ENCODE data around the gene MAGI1.

MAGI1 gene

DNA sequence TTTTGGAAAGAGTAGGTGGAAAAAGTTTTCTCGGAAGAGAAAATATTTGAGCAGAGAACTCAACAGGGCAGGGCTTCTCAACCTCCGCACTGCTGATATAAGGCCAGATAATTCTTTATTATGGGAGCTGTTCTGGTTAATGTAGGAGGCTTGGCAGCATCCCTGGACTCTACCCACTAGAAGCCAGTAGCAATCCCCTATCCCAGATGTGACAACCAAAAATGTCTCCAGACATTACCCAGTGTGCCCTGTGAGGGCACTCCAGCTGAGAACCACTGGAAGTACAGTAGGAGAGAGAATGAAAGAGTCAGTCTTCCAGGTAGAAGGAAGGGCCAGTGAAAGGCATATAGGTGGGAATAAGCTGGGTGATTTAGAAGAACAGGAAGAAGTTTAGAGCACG, 703.1 kb downstream of the MAGI1 start:
- no peak for DNase-seq

DNA sequence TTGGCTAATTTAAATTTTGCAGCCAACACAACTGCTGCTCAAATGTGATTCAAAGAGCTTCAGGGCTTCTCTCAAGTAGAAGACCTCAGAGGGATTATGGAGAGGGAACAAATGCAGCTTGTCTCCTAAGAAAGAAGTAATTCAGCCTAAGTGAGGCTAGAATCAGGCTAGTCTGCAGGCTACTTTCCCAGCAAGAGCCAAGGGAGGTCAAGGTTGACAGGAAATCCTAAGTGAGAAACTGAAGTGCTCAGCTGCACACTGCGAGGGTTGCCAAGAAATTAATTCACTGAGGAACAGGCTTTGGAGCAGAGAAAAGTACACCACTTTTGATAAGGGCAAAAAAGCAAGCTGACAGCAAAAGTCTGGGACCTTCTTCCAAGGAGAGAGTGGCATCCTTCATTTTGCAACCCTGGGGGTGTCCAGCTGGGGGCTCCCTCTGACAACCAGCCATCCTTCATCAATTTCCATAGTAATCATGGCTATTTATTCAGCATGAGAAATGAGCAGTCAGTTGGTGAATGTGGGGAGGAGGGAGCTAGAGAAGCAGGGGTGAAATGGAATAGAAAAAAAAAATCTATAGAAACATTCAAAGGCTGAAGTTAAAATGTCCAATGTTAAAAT, 704.6 kb downstream of the MAGI1 start:
- no peak for DNase-seq

DNA sequence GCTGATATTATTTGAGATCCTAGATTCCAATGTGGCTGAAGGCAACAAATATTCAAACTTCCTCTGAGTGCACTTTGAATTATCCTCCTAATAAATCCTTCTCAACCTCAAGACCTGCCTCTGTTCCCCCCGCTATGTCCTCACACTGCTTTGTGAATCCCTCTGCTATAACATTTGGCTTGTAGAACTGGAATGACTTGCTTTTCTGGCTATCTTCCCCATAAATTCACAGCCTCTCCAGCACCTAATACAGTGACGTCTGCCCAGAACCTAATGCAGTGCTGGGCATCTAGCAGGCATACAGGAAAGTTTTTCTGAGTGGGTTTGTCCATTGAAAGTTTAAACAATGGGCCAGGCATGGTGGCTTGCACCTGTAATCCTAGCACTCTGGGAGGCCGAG, 707.0 kb downstream of the MAGI1 start:
- DNase-seq: no peak

DNA sequence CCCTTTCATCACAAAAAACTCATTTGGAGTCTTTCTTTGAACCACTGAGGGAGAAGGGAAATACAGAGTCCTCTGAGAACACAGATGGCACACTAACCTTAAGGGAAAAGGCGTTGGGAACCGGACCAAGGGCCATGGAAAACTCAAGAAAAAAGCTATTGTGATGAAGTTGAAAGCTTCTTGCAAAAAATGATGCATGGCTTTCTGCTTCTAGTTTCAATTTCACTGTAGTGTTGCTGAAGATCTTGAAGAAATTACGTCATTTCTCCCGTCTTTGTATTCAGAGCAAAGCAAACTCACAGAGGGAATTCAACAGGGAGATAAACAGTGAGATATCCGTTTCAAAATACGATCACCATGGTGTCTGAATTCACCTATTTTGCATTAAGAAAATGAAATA, 708.6 kb downstream of the MAGI1 start:
- DNase-seq: no peak

DNA sequence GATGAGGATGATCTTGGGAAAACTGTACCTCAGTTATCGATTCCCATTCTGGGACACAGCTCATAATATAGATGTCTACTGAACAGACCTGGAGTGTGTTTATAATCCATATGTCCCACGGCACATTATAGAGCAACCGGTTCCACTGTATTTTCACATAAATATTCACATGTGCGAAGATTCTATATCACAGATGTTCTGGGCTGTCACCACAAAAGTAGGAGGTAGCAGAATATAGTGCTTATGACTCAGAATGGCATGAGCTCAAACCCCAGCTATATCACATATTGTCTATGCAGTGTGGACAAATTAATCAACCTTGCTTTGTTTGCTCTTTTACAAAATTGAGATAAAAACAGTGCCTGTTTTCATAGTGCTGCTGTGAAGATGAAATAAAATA, 710.6 kb downstream of the MAGI1 start:
- no peak for DNase-seq

DNA sequence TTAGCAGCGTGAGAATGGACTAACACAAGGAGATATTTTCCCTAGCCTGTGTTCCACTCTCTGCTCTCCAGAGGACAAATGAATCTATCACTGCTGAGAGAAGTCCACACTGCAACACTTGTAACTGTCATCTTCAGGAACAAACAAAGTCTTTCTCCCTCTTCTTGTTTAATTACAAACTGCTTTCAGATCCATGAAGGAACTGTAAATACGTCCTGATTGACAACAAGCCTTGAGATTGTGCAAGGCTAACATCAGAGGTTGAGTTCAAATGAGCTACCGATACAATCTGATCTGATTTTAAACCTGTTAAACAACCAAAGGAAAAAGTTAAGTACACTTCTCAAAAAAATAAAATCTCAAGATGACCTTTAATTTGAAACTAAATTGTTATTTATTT, 712.1 kb downstream of the MAGI1 start:
- no peak for DNase-seq

DNA sequence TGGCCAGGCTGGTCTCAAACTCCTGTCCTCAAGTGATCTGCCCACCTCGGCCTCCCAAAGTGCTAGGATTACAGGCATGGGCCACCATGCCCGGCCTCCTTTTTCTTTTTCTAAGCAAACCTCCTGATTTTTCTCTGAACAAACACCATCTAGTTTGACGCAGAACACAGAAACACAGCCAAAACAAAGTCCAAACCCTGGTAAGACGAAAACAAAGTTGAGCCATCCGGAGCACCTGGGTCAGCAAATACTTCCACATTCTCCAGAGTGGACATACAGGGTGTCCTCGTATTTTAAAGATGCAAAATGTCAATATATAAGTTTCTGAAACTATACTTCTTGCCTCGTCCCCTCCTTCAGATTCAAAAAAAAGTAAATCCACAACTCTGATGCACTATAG, 715.8 kb downstream of the MAGI1 start:
- DNase-seq: no peak

DNA sequence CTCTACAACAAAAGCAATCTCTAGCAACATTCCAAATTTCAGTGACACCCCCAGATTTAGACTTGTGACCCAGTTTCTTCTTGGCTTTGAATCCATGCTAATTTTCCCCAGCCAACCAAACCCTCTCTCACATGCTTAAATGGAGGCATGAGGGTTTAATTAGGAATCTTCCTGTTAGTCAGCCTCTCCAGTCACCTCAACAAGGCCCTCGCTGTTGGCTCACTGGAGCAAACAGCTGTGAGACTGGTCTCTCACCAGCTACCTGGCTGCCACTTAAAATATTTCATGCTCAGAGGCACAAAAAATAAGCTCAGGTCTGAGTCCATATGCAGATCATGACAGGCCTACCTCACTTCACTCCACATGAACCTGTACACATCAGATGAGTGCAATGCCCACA, 720.5 kb downstream of the MAGI1 start:
- DNase-seq: no peak

DNA sequence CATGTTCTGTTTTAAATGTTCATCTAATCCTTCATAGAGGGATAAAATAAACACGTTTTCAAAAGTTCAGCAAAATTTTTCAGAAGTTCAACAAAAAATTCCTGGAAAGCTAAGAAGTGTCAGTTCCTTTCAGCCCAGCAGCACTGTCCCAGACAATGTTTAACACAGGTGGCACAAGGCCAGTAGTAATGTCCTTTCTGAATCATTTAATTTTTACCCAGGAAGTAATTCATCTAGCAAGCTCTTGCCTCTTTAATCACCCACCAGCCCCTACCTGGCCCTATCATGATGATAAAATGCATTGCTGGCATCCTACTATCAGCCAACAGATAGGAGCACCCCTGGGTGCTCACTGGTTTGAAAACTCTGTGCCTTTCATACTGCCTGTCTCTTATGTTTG, 723.8 kb downstream of the MAGI1 start:
- DNase-seq: no peak

DNA sequence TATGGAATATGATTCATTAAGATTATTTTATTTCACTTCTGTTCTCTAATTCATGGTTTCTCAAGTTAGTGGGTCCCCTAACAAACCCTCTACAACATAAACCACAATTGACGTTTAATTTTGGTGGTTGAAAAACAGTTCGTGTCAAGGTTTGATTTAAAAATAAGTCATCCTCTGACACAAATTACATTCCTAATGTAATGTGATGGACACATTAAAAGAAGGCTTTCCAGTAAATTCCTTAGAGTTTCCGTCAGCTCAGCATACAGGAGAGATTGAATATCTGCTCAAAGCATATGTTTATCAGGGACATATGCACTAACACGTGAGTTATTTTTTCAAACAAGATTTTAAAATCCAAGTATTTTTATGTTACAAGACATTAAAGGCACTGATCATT, 724.4 kb downstream of the MAGI1 start:
- DNase-seq: no peak

DNA sequence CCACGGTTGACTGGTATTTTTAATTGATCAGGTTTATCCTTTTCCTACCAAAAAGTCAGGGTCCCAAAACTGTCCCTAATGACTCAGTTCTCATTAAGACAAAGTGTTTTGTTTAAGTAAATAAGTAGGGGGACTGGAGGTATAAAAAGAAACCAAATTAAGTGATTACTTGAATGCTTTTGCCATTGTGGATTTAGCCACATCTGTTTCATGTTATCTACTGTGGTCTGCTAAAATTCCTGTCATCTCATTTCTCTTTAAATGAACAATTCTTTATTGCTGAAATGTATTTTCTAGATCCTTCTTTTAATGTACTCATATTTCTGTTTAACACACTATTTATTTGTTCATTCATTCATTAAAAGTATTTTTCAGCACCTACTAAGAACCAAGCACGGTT, 725.1 kb downstream of the MAGI1 start:
- DNase-seq: no peak

DNA sequence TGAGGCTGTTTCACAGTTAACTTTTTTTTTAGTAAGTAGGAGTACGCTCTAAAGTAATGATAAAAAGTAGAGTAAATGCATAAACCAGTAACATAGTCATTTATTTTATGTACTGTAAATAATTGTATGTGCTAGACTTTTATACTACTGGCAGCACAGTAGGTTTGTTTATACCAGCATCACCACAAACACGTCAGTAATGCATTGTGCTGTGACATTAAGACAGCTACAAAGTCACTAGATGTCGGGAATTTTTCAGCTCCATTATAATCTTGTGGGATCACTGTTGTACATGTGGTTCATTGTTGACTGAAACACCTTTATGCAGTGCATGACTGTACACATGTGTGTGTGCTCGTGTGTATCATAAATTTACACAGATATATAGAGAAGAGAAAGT, 732.9 kb downstream of the MAGI1 start:
- DNase-seq: no peak
